ENCODE measurements around the gene TBCK.

DNA sequence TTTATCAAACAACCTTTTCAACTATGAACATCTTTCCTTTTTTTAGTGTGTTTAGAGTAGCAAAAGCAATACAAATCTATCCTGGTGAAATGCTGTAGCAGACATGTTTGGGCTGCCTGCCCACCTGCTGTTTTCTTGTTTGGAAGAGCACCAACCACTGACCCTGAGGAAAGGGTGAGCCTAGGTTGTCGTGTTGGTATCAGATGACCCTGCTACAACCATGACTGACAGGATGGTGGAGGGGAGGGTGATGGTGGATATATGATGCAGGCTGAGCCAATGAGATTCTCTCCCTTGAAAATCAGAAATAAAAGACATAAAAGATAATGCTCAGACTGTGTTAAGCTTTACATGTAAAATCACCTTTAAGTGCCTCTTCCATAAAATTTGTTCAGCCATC lies 219.6 kb downstream of the TBCK start:
- TF ChIP-seq, protein P1, sequence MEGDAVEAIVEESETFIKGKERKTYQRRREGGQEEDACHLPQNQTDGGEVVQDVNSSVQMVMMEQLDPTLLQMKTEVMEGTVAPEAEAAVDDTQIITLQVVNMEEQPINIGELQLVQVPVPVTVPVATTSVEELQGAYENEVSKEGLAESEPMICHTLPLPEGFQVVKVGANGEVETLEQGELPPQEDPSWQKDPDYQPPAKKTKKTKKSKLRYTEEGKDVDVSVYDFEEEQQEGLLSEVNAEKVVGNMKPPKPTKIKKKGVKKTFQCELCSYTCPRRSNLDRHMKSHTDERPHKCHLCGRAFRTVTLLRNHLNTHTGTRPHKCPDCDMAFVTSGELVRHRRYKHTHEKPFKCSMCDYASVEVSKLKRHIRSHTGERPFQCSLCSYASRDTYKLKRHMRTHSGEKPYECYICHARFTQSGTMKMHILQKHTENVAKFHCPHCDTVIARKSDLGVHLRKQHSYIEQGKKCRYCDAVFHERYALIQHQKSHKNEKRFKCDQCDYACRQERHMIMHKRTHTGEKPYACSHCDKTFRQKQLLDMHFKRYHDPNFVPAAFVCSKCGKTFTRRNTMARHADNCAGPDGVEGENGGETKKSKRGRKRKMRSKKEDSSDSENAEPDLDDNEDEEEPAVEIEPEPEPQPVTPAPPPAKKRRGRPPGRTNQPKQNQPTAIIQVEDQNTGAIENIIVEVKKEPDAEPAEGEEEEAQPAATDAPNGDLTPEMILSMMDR (IDR thresholded peaks at IDR 0.05) = no peak
- no peak for TF ChIP-seq EP300 (IDR thresholded peaks at IDR 0.05)
